GM12801 (cell line): ENCODE measurements around the gene IFIH1.

Source experiments
- CTCF ChIP-seq: IDR thresholded peaks from one replicate; pipeline ENCODE4 v1.5.1; 2011; ENCODE audit warnings: control low read depth; ENCODE audit not compliant: insufficient read length; ENCODE audit errors: extremely low read depth

The IFIH1 gene

DNA sequence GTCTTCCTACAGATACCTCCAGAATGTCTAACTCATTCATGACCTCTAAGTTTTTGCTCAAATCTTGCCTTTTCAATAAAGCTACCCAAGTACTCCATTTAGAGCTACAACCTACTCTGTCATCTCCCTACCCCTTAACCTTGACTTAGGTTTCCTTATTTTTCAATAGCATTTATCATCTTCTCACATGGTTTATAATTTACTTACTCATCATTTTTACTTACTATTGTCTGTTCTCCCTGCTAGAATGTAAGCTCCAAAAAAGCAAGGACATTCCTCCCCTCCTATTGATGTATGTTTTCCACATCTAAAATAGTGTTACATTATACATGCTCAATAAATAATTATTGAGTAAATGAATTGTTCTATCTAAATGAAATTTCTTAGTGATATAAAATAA is 22.3 kb upstream of the IFIH1 start:
- no peak for TF ChIP-seq CTCF

GRCh38 chr2:162337868-162338267 is 19.4 kb upstream of the IFIH1 start:
- TF ChIP-seq CTCF: no peak

GRCh38 chr2:162333968-162334367 is 15.5 kb upstream of the IFIH1 start:
- TF ChIP-seq CTCF: no peak

DNA sequence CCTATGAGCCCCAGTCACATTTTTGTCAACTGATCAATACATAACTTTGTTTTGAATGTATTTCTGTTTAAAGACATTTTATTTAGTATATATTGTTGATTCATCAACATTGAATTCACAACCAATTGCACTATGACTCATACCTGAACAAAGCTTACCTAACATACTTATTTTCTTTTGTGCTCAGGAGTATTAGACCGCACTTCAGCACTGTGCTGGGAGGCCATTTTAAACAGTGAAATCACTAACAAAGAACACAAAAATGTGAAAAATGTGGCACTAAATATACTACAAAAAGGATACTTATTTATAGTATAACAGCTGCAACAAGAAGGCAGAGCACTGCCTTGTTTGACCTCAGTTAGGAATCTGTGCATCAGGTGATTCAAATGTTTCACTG is 12.4 kb upstream of the IFIH1 start:
- TF ChIP-seq CTCF: no peak

DNA sequence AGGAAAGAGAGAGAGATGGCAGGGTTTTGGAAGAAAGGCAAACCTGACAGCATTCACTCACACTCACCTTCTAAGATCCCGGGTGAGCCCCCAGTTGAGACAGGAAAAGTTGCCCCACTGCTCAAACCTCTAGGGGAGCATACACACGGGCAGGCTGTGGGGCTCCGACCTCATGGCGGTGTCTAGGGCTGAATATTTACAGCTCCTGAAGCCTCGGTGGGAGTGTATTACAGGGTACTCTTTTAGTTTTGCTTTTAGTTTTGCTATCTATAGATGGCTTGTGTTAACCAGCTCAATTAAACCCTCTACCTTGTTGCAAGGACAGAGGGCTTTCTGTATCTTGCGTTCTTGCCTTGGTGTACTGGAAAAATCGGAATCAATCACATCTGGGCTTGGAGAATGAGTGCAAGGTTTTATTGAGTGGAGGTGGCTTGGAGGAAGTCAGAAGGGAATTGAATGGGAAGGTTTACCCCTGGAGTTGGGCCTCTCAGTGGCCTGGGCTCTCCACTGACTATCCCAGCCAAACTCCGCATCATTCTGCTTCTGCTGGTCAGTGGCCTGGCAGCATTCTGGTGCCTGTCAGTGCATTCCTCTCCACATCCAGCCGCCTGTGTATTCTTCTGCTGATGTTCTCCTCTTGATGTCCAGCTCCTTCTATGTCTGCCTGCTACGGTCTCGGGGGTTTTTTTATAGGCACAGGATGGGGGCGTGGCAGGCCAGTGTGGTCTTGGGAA is 10.1 kb upstream of the IFIH1 start:
- TF ChIP-seq CTCF: no peak

DNA sequence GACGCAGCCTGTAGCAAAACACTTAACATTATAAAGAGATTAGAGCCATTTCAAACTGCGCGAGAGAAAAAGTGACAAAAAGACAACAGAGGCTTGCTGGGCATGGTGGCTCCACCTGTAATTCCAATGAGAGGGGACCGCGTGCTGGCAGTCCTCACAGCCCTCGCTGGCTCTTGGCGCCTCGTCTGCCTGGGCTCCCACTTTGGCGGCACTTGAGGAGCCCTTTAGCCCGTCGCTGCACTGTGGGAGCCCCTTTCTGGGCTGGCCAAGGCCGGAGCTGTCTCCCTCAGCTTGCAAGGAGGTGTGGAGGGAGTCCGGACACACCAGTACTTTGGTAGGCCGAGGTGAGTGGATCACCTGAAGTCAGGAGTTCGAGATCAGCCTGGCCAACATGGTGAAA is 9.3 kb upstream of the IFIH1 start:
- no peak for TF ChIP-seq CTCF

GRCh38 chr2:162327134-162327769 is 8.8 kb upstream of the IFIH1 start:
- TF ChIP-seq CTCF: no peak
